Measurements from ENCODE around the gene CLEC4F. TPM values are rescaled to one million over a fixed set of nuclear protein-coding genes. Genes with fewer than 3 reads are reported as not detected.

Gene CLEC4F
- total RNA-seq, 1 donor from 2014 or later: not detected

DNA sequence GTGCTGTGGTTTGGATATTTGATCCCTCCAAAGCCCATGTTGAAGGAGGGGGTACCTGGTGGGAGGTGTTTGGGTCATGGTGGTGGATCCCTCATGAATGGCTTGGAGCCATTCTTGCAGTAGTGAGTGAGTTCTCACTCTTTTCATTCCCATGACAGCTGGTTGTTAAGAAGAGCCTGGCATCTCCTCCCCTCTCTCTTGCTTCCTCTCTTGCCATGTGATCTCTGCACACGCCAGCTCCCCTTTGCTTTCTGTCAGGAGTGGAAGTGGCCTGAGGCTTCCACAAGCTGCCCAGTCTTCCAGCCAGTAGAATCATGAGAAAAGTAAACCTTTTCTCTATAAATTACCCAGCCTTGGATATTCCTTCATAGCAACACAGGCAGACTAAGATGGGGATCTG is 61.0 kb downstream of the CLEC4F start:
- H3K4me1 Mint-ChIP-seq: no peaks in the 10 kb centered on the region
- no peak overlapping the region for H3K27ac Mint-ChIP-seq
- H3K9me3 Mint-ChIP-seq: no peaks in the 10 kb centered on the region
- ATAC-seq (ENCODE audit: low read depth) (no peak), DNase-seq (no peak)
- TF ChIP-seq, protein P1, sequence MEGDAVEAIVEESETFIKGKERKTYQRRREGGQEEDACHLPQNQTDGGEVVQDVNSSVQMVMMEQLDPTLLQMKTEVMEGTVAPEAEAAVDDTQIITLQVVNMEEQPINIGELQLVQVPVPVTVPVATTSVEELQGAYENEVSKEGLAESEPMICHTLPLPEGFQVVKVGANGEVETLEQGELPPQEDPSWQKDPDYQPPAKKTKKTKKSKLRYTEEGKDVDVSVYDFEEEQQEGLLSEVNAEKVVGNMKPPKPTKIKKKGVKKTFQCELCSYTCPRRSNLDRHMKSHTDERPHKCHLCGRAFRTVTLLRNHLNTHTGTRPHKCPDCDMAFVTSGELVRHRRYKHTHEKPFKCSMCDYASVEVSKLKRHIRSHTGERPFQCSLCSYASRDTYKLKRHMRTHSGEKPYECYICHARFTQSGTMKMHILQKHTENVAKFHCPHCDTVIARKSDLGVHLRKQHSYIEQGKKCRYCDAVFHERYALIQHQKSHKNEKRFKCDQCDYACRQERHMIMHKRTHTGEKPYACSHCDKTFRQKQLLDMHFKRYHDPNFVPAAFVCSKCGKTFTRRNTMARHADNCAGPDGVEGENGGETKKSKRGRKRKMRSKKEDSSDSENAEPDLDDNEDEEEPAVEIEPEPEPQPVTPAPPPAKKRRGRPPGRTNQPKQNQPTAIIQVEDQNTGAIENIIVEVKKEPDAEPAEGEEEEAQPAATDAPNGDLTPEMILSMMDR (IDR thresholded peaks at IDR 0.05): no peak
- H3K36me3 Mint-ChIP-seq (ENCODE audit: low read depth): no peaks in the 10 kb centered on the region
- H3K4me3 Mint-ChIP-seq: no peak overlapping the region
- peaks cover 2% of the 10 kb centered on the region for H3K27me3 Mint-ChIP-seq
- POLR2A ChIA-PET: no interaction called here
- CTCF ChIA-PET: interaction anchor here (0.7 to 1.4 kb wide), 3 partner anchors 8 to 26 kb away, joined by 3 read pairs; partner anchors contain the start of gene ADD2
- intact Hi-C loops (cut with micrococcal nuclease): no loop called here

Other genes starting within 250 kb of the CLEC4F start
- 12.5 and 15.4 TPM in 2 replicates for gene ADD2, start 52.4 kb downstream of the CLEC4F start, total RNA-seq
- not detected in 2 replicates for gene FIGLA, start 30.0 kb downstream of the CLEC4F start, total RNA-seq
- not detected in 2 replicates for gene CD207, start 15.2 kb upstream of the CLEC4F start, total RNA-seq
- gene VAX2, start 80.0 kb upstream of the CLEC4F start, total RNA-seq: not detected in 2 replicates
- not detected in 2 replicates for gene ATP6V1B1, start 115.3 kb upstream of the CLEC4F start, total RNA-seq
- gene ANKRD53, start 158.0 kb upstream of the CLEC4F start, total RNA-seq: 0.71 and 2.5 TPM in 2 replicates
- gene TEX261, start 174.3 kb upstream of the CLEC4F start, total RNA-seq: 46.8 and 54.1 TPM in 2 replicates
- gene NAGK, start 248.0 kb upstream of the CLEC4F start, total RNA-seq: 175 and 208 TPM in 2 replicates

Measured in activated B cell treated with CpG ODN at 0.5 μM for 24 hours (primary cell).